HCT116 (cell line): Measurements from ENCODE around the gene EARS2. TPM values are rescaled to one million over a fixed set of nuclear protein-coding genes. Genes with fewer than 3 reads are reported as not detected.
A peak's percentile ranks its signal among the peaks of the same experiment; 100 is the strongest.

ENCODE experiments used
- ATAC-seq: fragments of 200-7000 bp; cut with Tn5 transposase; 2 replicates; pipeline ENCODE4 v1.9.1; 2020; ENCODE audit warnings: mild to moderate bottlenecking, moderate library complexity
- BruUV-seq: library from RNA; stranded (reverse); fragments of 400-500 nt; replicated peaks from 2 replicates; lab custom pipeline; 2021; lab: Mats Ljungman, UMichigan
- CTCF ChIA-PET: fragments of 300-600 bp; sonication (Branson Sonifier 250); formaldehyde crosslinking; loops from one replicate; lab custom pipeline; 2021; ENCODE audit warnings: antibody characterized with exemption; lab: Charles Lee
- POLR2A ChIA-PET: fragments of 300-600, 350-600 bp; sonication (Branson Sonifier 250); formaldehyde crosslinking; loops from one replicate; lab custom pipeline; 2021; ENCODE audit warnings: antibody characterized with exemption; lab: Charles Lee
- RAD21 ChIA-PET, 2 experiments: fragments of 300-600 bp; sonication (Branson Sonifier 250); formaldehyde crosslinking; loops; one replicate each; lab custom pipeline; 2023; ENCODE audit warnings: low total read pairs in 2 of 2; ENCODE audit not compliant: uncharacterized antibody in 2 of 2, unreplicated experiment in 2 of 2, low non-redundant PET in 1 of 2; lab: Charles Lee
- DNase-seq: peaks from one replicate; pipeline ENCODE4 v3.0.0-alpha.2; 2010; ENCODE audit warnings: low read depth, low spot score
- H2AFZ ChIP-seq: fragments of 200-600 bp; shearing (Covaris generic), sonication (generic); 2 replicates; pipeline ENCODE4 v1.6.1; 2017; ENCODE audit warnings: low read depth, mixed run types, mixed read lengths, antibody characterized with exemption, low read length; ENCODE audit not compliant: poor library complexity, severe bottlenecking
- H3K27ac ChIP-seq: 2 replicates; pipeline ENCODE4 v1.5.1; 2012; ENCODE audit warnings: low read depth, low read length
- H3K27me3 ChIP-seq: fragments of 200-600 bp; sonication (generic); 2 replicates; pipeline ENCODE4 v1.6.1; 2016; ENCODE audit warnings: mixed run types, low read length, mixed read lengths; ENCODE audit not compliant: insufficient read depth
- H3K36me3 ChIP-seq, 2 experiments: fragments of 200-500 bp in 1 of 2; fragments of 200-600 bp in 1 of 2; sonication (Bioruptor generic) in 1 of 2; sonication (generic) in 1 of 2; 2 replicates each; pipeline versions ENCODE4 v1.5.1 to v1.6.1; 2014 to 2016; ENCODE audit warnings: low read length in 2 of 2, inconsistent platforms in 1 of 2, mixed read lengths in 1 of 2, mixed run types in 1 of 2; ENCODE audit not compliant: insufficient read depth in 2 of 2, control insufficient read depth in 1 of 2
- H3K4me1 ChIP-seq, 2 experiments: fragments of 200-600 bp in 1 of 2; sonication (generic) in 1 of 2; 2 replicates each; pipeline versions ENCODE4 v1.5.1 to v1.6.1; 2012 to 2017; ENCODE audit warnings: low read length in 2 of 2, inconsistent platforms in 1 of 2, mild to moderate bottlenecking in 1 of 2, mixed read lengths in 1 of 2, mixed run types in 1 of 2, moderate library complexity in 1 of 2; ENCODE audit not compliant: insufficient read depth in 2 of 2, control insufficient read depth in 1 of 2
- H3K4me2 ChIP-seq: fragments of 200-600 bp; sonication (generic); 2 replicates; pipeline ENCODE4 v1.6.1; 2017; ENCODE audit warnings: mixed run types, low read length, mixed read lengths
- H3K4me3 ChIP-seq, 2 experiments: fragments of 200-600 bp in 1 of 2; sonication (generic) in 1 of 2; replicated peaks in 1 of 2; 2 replicates each; pipeline ENCODE4 v1.5.1; 2011 to 2016; ENCODE audit warnings: low read length in 2 of 2, control low read depth in 1 of 2, low read depth in 1 of 2, mild to moderate bottlenecking in 1 of 2, mixed read lengths in 1 of 2, mixed run types in 1 of 2
- H3K79me2 ChIP-seq: fragments of 200-600 bp; sonication (generic); 2 replicates; pipeline ENCODE4 v1.6.1; 2017; ENCODE audit warnings: mild to moderate bottlenecking, mixed run types, low read length, moderate library complexity, mixed read lengths; ENCODE audit not compliant: insufficient read depth
- H3K9ac ChIP-seq: fragments of 200-600 bp; sonication (generic); 2 replicates; pipeline ENCODE4 v1.6.1; 2016; ENCODE audit warnings: low read length, mixed read lengths
- H3K9me2 ChIP-seq: fragments of 200-600 bp; sonication (generic), shearing (Covaris generic); 2 replicates; pipeline ENCODE4 v1.6.1; 2017; ENCODE audit warnings: mixed run types, mild to moderate bottlenecking, moderate library complexity; ENCODE audit not compliant: insufficient read depth
- H3K9me3 ChIP-seq, 2 experiments: fragments of 200-500 bp in 1 of 2; fragments of 200-600 bp in 1 of 2; sonication (Bioruptor generic) in 1 of 2; sonication (generic) in 1 of 2; 2 replicates each; pipeline ENCODE4 v1.6.1; 2014 to 2017; ENCODE audit warnings: low read length in 2 of 2, mixed read lengths in 2 of 2, inconsistent platforms in 1 of 2, low read depth in 1 of 2, mild to moderate bottlenecking in 1 of 2, mixed run types in 1 of 2, moderate library complexity in 1 of 2; ENCODE audit not compliant: control insufficient read depth in 1 of 2, insufficient read depth in 1 of 2
- H4K20me1 ChIP-seq: fragments of 200-600 bp; sonication (generic), shearing (Covaris generic); 2 replicates; pipeline ENCODE4 v1.6.1; 2017; ENCODE audit warnings: mixed run types, mild to moderate bottlenecking, moderate library complexity; ENCODE audit not compliant: insufficient read depth
- EZH2 ChIP-seq: fragments of 200-600 bp; sonication (generic); IDR thresholded peaks from 2 replicates; pipeline ENCODE4 v1.6.1; 2017; ENCODE audit warnings: antibody characterized with exemption, mixed run types
- FOSL1 ChIP-seq: IDR thresholded peaks from 2 replicates; pipeline ENCODE4 v1.6.1; 2012; ENCODE audit warnings: low read depth
- RAD21 ChIP-seq: IDR thresholded peaks from 2 replicates; pipeline ENCODE4 v1.6.1; 2012; ENCODE audit warnings: low read depth, mild to moderate bottlenecking
- REST ChIP-seq: IDR thresholded peaks from 2 replicates; pipeline ENCODE4 v1.6.1; 2012; ENCODE audit warnings: low read depth
- SIN3A ChIP-seq: IDR thresholded peaks from 2 replicates; pipeline ENCODE4 v1.6.1; 2012; ENCODE audit warnings: low read depth
- SP1 ChIP-seq: IDR thresholded peaks from 2 replicates; pipeline ENCODE4 v1.6.1; 2012; ENCODE audit warnings: low read depth
- ZBTB33 ChIP-seq: IDR thresholded peaks from 2 replicates; pipeline ENCODE4 v1.6.1; 2011; ENCODE audit warnings: mild to moderate bottlenecking, low read length, moderate library complexity; ENCODE audit not compliant: insufficient replicate concordance; ENCODE audit errors: extremely low read depth
- intact Hi-C: fragments of 100-400 bp; cut with micrococcal nuclease; formaldehyde crosslinking; loops from 2 replicates; pipeline ENCODE4 v1.10.0; 2022
- total RNA-seq: library from RNA; stranded (reverse); gene quantifications from one replicate; pipeline ENCODE4 v1.2.1, GENCODE V29; 2021; ENCODE audit not compliant: unreplicated experiment

EARS2 gene
- total RNA-seq, 1 experiment from 2014 or later: 35.6 TPM

- no peak for DNase-seq
- RAD21 ChIA-PET: no interaction called here
- BruUV-seq: no TSS peak
- no peaks in the 10 kb centered on the region for H4K20me1 ChIP-seq
- intact Hi-C loops: no loop called here
- no peak for TF ChIP-seq ZBTB33
- no peak for TF ChIP-seq SIN3A
- no peak for TF ChIP-seq EZH2
- TF ChIP-seq SP1: no peak
- TF ChIP-seq REST: no peak
- no peak for TF ChIP-seq RAD21
- no peak for TF ChIP-seq FOSL1
- peaks cover 3% of the 10 kb centered on the region for H3K79me2 ChIP-seq
- H3K36me3 ChIP-seq: peaks cover 16 to 18% of the 10 kb centered on the region in 2 experiments; a peak in 3 of 4 replicates
- peak; percentile 9; the same call in 1 of the 2 replicates for ATAC-seq
- no peaks in the 10 kb centered on the region for H3K9me2 ChIP-seq
- H3K27me3 ChIP-seq: no peaks in the 10 kb centered on the region
- no peaks in the 10 kb centered on the region for H3K4me1 ChIP-seq
- CTCF ChIA-PET: no interaction called here
- H3K9me3 ChIP-seq: no peaks in the 10 kb centered on the region
- no peak overlapping the region for H2AFZ ChIP-seq
- H3K4me3 ChIP-seq: no peak overlapping the region
- no peak overlapping the region for H3K9ac ChIP-seq
- no peak overlapping the region for H3K27ac ChIP-seq
- H3K4me2 ChIP-seq: no peak overlapping the region
- POLR2A ChIA-PET: no interaction called here
These were observed 22.2 kb upstream of the EARS2 start for GRCh38 chr16:23579371-23579770.
